DND-41 (cell line): ENCODE data around the gene SEC63.

Experiments
- CTCF ChIP-seq: IDR thresholded peaks from 2 replicates; pipeline ENCODE4 v1.5.1; 2012; ENCODE audit warnings: borderline replicate concordance, low read length, moderate library complexity, mild to moderate bottlenecking; ENCODE audit not compliant: poor library complexity, severe bottlenecking; ENCODE audit errors: extremely low read depth
- EZH2 ChIP-seq: IDR thresholded peaks from 3 replicates; pipeline ENCODE4 v1.6.1; 2012; ENCODE audit warnings: borderline replicate concordance, low read depth, mild to moderate bottlenecking, moderate library complexity, low read length, inconsistent platforms; ENCODE audit not compliant: severe bottlenecking

GRCh38 chr6:107970255-107970654 lies 12.2 kb upstream of the SEC63 start:
- TF ChIP-seq CTCF, result no peak
- TF ChIP-seq EZH2, result no peak
